GM21825 (cell line): Measurements from ENCODE around the gene FGF9.

Experiments
- ATAC-seq: cut with Tn5 transposase; IDR thresholded peaks from one replicate; pipeline ENCODE4 v1.9.1; 2021; ENCODE audit warnings: mild to moderate bottlenecking, moderate library complexity; ENCODE audit not compliant: unreplicated experiment

FGF9 gene

DNA sequence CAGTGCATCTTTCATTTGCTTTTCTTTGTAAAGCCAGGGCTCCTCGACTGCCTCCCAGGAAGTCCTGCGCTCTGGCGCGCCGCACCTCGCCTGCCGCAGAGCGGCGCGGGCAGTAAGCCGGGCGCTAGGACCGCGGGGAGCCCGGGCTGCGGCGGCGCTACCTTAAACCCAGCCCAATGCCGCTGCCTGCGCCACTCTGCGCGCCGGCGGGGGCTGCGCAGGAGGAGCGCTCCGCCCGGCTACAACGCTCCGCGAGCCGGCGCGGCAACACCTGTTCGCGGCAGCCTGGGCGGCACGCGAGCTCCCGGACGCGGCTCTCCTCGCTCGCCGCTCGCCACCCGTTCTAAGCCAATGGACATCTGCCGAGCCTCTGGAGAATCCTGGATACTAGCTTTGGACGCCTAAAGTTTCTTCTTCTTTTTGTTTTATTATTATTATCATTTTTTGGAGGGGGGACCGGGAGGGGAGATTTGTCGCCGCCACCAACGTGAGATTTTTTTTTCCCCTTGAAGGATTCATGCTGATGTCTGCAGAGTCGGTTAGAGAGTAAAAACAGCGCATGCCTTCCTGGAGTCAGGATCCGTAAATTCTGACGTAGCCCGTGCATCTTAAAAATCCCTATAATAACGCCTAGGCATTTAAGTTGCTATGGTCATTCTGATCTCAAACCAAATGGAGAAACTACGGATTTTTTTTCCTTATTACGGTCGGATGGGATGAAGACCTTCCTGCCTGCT is at the start of gene FGF9:
TSS of gene FGF9 (plus strand) at position 191 of the 737 bp plus-strand sequence. CDS start 840 bp downstream, outside the sequence.
- peak; percentile 74 for ATAC-seq

DNA sequence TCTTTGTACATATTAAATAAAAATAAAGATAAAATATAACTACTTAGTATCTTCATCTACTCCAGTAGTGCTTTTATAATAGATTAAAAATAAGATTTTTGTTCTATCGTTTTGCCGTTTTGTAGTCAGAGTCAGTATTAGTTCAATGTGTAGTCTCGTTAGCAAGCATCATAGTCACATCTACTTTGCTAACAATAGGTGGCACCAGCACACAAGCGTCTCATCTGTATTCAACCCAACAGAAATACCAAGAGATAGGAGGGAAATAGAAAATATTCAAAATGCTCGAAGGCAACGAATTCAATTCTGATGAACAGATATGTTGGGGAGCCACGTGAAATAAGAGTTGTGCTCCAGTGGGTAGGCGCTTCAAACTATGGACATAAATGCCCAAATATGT is 45.5 kb upstream of the FGF9 start:
- no peak for ATAC-seq

DNA sequence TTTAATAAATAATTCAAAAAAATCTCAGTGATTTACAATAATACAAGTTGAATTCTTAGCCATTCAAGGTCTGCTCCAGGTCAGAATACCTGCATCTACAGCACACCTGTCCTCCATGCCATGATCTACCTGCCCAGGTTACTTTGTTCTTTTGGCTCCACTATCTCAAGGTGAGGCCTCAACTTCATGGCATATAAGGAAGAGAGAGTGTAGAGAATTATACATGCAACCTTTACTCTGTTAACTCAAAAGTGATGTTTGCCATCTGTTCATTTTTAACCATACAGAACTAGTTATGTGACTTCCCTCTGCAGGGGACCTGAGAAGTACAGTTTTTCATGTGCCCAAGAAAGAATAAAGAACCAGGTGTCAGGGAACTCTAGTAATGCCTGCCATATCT is 38.7 kb upstream of the FGF9 start:
- no peak for ATAC-seq

DNA sequence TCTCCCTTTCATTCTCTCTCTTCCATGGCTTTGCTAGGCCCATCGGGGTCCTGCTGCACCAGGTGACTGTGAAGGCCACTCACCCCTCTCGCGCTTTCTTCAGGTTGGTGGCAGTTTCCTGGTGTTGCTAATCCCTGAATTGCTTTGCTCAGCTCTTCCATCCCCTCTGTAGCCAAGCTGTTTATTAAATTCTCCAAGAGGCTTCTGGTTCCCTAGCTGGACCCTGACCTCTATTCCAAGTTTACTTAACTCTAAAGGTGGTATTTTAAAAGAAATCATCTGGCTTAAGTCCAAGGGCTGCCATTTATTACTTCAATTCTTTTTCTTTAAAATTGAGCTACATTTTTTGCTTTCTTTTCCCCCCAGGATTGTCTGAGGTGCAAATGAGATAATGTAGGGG is 34.2 kb upstream of the FGF9 start:
- no peak for ATAC-seq

DNA sequence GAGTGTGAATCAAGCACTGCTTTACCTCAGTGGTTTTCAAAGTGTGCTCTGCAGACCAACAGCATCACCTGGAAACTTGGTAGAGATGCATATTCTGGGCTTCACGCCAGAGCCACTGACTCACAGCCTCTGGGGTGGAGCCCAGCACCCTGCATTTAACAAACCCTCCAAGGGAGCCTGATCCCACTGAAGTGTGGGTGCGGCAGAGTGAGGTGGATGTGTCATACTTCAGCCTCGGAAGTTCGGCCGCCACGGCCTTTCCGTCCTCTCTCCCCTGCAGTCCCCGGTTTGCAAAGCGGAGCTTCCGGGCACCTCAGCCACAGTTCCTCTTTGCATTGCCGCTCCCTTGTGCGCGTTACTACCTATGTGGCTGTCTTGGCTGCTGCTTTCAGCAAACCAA is 33.6 kb upstream of the FGF9 start:
- no peak for ATAC-seq

DNA sequence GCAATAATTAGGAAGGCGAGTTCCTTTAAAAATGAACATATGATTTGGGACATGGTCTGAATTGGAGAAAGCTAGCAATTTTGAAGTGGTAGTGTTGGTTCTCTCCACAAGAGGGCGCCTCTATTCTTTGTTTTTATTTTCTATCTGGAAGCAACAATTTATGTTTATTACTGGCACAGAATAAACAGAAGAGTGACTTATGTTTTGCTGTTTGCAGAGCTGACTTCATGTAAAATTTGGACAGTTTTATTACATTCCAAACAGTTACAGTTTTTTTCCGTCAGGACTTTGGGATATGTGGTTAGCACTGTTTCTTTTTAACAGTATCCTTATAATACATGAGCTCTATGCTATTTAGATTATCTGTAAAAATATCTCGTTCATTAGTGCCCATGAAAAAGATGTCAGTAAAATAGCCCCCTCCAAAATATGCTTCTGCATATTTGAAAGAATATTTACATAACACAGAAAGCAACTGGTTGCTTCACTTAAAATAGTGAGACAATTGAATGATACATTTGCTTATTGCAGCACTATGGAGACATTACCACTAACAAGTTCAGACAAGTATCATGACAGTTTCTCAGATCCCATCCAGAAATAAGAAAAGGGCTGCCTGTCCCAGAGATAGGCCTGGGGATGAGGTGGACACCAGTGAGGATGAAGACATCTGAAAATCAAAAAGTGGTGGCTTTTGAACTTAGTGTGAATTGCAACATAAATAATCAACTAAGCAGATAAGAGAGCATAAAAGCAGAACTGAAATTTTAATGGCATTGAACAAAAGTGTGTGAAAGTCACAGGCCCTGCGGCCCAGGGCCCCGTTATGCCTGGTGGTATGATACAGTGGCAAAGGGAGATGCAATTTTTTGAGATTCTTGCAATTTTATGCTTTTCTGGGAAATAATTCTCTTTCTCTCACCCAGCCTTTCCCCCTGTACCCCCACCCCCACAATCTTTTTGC is 32.3 kb upstream of the FGF9 start:
- ATAC-seq = no peak

DNA sequence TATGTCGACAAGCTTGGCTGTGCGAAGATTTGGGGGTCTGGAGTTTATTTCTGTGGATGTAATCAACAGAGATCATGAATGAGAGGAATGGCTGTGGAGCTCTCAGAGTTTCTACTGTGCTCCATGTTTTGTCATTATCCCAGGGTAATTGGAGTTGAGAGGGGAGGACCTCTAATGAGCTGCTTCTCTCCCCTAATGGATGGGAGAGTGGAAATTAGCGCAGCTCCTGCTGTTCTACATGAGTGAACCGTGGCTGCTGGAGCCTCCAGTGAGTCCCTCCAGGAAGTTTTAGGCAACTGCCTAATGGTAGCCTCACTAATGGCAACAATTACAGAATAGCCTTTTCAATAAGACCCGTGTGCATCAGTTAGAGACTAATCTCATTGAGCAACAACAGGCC is 31.3 kb upstream of the FGF9 start:
- no peak for ATAC-seq

DNA sequence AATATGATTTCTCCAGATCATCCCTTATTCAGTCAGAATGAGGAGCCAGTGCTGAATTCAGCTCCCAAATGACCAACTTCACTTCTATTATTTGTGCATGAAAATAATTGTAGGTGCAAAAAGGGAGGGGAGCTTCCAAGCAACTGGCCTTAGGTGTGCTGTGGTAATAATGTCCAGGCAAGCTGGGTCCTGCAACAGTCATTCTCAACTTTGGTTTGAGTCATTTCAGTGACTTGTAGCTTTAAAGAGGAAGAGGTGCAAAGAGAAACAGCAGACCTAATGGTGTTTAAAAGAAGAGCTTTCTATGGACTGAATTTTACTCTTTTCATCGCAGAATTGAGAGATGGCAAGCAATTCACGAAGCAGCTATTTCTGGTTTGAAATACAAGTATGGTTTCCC is 29.2 kb upstream of the FGF9 start:
- ATAC-seq = no peak

DNA sequence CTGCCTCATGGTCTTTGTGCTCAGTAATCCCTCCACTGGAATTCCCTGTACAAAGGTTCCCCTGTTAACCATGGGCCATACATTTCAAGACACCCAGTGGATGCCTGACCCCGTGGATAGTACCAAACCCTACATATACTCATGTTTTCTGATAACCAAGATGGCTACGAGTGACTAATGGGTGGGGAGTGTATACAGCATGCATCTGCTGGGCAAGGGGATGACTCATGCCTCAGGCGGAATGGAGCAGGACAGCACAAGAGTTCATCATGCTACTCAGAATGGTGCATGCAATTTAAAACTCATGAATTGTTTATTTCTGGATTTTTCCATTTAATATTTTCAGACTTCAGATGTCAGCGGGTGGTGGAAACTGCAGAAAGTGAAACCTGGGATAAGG is 13.3 kb upstream of the FGF9 start:
- ATAC-seq = no peak

DNA sequence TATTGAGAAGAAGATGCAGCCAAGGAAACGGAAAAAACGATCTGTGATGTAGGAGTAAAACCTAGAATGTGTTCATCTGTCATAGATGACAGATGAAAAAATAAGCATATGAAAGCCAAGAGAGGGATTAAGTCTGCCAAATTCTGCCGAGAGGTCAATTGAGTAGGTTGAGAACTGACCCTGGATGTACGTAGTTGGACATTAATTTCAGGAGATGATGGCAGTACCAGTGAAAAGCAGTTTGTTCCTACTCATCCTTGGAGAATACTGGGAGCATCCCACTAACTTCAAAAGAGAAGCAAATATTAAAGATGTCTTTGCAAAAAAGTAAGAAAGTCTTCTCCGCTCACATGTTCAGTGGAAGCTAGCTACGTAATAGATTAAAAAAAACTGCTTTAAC is 11.8 kb upstream of the FGF9 start:
- no peak for ATAC-seq

DNA sequence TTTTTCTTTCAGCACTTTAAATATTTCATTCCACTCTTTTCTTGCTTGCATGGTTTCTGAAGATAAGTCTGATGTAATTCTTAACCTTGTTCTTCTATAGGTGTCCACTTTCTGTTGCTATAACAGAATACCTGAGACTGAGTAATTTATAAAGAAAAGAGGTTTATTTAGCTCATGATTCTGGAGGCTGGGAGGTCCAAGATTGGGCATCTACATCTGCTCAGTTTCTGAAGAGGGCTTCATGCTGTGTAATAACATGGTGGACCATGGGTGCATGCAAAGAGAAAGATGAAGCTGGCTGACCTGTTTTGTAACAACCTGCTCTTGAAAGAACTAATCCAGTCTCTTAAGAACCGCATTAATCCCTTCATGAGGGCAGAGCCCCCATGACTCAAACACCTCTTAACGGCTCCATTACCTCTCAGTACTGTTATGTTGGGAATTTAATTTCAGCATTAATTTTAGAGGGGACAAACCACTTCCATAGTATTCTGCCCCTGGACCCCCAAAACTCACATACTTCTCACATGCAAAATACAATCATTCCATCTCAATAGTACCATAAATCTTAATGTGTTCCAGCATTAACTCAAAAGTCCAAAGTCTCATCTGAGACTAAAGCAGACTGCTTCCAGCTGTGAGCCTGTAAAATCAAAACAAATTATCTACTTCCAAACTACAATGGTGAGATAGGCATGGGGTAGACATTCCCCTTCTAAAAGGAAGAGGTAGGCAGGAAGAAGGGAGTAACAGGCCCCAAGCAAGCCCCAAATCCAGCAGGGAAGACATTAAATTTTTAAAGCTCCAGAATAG is 9.6 kb upstream of the FGF9 start:
- ATAC-seq = no peak

DNA sequence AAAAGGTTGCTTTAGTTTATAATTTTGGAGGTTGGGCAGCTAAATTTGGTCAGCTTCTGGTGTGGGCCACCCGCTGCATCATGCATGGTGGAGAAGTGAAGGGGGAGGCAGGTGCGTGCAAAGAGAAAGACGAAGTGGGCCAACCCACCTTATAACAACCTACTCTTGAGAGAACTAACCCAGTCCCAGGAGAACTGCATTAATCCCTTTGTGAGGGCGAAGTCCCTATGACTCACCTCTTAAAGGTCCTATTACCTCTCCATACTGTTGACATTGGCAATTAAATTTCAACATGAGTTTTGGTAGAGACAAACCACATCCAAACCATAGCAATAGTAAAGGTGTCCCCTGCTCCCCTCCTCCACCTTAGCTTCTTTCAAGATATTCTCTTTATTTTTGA is 7.7 kb upstream of the FGF9 start:
- no peak for ATAC-seq

DNA sequence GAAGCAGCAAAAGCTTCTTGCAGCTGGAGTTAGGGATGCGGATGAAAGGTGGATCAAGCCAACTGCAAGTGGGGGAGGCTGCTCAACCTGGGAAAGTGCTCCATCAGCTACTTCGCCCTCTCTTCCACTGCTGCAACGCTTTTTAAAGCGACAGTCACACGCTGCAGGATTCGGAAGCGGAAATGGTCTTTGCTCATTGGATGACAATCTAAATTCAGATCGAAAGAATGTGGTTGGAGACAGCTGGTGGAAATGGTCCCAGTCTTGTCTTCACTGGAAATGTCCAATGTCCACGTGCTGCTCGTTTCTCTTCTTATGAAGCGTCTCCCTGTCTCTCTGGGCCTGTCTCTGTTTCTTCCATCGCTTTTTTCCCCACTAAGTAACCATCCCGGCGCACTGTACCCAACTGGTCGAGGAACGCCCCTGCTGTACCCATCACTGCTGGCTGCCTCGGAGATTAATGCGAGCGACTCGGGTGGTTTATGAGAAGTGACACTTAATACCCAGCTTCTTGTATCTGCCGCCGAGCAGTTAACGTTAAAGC is 2.1 kb upstream of the FGF9 start:
- ATAC-seq = no peak

DNA sequence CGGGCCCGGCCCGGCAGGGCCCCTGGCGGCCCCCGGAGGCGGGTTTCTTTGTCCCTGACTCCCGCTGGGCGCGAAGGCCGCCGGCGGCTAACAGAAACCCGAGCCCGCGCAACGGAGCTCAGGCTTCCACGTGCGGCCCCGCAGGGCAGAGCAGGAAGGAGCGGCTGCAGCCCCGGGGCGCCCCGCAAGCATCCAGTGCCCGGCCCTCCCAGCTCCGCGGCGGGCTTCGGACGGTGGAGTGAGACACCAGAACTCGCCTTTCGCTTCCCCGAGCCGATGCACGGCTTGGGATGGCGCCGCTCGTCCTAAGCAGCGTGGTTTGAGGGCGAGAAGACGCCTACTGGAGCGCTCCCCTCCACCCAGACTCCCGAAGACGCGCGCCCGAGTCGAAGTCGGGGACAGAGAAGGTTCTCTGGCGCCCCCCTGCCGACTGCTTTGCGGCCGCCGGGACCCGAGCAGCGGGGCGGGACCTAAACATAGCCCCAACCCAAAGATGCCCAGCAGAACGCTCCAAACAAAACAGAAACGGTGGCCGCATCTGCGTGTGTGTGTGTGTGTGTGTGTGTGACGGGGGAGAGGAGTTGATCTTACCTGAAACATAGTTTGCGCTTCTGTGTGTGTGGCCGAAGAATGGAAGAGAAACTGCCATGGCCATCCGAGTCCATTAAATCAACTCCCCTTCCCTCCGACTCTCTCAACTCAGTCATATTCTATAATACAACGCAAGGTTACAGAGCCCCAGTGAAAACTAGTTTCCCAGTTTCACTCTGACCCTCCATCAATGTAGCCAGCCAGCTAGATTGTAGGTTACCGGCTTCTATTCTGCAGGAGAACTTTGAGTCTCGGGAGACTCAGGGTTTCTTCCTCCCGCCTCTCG is 629 bp upstream of the FGF9 start:
- ATAC-seq = peak; percentile 19

DNA sequence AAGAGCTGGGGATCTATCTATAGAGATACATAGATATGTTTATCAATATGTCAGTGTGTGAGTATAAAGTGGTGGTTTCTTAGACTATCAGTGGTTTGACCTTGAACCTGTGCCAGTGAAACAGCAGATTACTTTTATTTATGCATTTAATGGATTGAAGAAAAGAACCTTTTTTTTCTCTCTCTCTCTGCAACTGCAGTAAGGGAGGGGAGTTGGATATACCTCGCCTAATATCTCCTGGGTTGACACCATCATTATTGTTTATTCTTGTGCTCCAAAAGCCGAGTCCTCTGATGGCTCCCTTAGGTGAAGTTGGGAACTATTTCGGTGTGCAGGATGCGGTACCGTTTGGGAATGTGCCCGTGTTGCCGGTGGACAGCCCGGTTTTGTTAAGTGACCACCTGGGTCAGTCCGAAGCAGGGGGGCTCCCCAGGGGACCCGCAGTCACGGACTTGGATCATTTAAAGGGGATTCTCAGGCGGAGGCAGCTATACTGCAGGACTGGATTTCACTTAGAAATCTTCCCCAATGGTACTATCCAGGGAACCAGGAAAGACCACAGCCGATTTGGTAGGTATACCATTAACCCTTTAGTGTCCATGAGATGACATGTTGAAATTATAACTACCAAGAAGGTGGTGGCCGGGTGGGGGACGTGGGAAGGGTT is 880 bp downstream of the FGF9 start:
- no peak for ATAC-seq

DNA sequence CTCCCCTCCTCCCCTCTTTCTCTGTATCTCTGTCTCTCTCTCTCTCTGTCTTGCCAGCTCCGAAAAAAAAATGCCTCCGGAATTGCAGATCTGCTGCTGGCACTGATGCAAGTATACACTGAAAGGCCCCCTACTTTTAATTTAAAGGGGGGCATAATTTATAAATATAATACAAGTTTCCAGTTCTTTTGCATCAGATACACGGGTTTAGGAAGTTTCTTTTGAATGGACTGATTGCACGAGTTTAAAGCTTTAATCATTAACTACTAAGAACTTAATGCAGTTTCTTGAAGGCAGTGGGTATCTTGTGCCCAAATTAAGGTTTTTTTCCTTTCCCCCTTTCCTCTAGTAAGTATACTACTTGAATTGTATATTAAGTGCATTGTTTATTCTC is 1.4 kb downstream of the FGF9 start:
- no peak for ATAC-seq

DNA sequence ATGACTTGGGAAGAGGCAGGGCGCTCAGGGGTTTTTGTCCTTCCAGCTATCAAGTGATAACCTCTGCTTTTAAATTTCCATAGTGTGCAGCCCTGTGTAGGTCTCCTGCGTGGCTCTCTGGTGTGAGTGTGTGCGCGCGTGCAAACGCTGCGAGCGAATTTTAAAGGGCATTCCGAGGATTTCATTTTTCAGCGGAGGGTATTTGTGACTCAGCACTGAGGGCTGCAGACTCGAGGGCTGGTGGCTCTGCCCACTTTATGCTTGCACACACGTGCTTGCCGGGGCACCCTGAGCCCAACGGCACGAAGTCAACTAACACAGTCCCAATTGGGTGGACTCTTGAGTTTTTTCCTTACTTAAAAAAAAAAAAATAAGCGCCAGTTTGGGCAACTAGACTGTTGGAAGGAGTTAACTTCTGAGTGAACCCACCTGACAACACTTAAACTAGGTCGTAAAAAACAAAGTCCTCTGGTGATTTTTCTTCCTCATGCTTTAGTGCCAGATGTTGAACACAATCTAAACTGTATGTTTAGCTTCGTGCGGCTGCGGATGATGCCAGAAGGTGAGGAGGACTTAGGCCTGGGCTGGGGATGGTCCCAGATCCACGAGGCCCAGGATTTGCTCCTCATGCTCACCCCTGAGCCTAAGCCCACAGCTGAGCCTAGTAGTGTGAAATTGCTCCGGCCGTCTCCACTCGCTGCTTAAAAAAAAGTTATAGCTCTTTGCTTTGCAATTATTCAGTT is 2.1 kb downstream of the FGF9 start:
- ATAC-seq = no peak

DNA sequence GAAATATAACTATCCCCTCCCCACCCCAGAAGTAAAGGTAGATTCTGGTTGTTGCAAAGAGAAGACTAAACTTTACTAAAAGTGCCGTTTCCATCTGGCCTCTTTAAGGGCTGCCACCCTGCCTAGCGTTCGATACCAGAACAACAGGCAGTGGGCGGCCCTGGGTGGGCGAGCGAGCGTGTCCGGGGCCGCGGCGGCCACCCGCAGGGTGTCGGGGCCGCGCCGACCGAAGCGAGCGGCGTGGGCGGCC is 2.6 kb downstream of the FGF9 start:
- no peak for ATAC-seq
